HEK293 (cell line): ENCODE data around the gene PRIMA1.

Experiments used
- CTCF ChIA-PET: fragments of 350-600 bp; formaldehyde crosslinking; extraction: SDS; loops from one replicate; lab custom pipeline; 2021; ENCODE audit warnings: antibody characterized with exemption; lab: Yijun Ruan, JAX
- POLR2A ChIA-PET: fragments of 300-600 bp; formaldehyde crosslinking; extraction: SDS; loops from one replicate; lab custom pipeline; 2020; ENCODE audit warnings: antibody characterized with exemption, inconsistent platforms; lab: Yijun Ruan, JAX
- H3K27ac ChIP-seq: fragments of 200-500 bp; sonication (Bioruptor generic); 2 replicates; pipeline ENCODE4 v1.5.1; 2014; ENCODE audit warnings: low read depth, low read length, control low read depth, inconsistent platforms; ENCODE audit errors: extremely low read depth
- H3K36me3 ChIP-seq, 2 experiments: fragments of 200-500 bp in 1 of 2; sonication (Bioruptor generic) in 1 of 2; 1 replicate in 1 of 2; 2 replicates in 1 of 2; pipeline ENCODE4 v1.5.1; 2014 to 2017; ENCODE audit warnings: inconsistent platforms in 2 of 2, low read length in 2 of 2; ENCODE audit not compliant: control insufficient read depth in 2 of 2, insufficient read depth in 1 of 2
- H3K4me1 ChIP-seq: fragments of 200-500 bp; sonication (Bioruptor generic); 2 replicates; pipeline ENCODE4 v1.5.1; 2014; ENCODE audit warnings: mild to moderate bottlenecking, low read length, inconsistent platforms; ENCODE audit not compliant: control insufficient read depth, insufficient read depth
- H3K4me3 ChIP-seq: 2 replicates; pipeline ENCODE4 v1.5.1; 2011; ENCODE audit warnings: low read depth, mild to moderate bottlenecking, control low read depth, low read length, moderate library complexity
- H3K9me3 ChIP-seq: fragments of 200-500 bp; sonication (Bioruptor generic); 2 replicates; pipeline ENCODE4 v1.5.1; 2014; ENCODE audit warnings: low read depth, low read length, inconsistent platforms; ENCODE audit not compliant: control insufficient read depth, insufficient read depth
- BCL6B ChIP-seq: fragments of 450-650 bp; formaldehyde crosslinking; IDR thresholded peaks from 2 replicates; pipeline ENCODE4 v1.5.1; 2017; ENCODE audit warnings: missing biosample characterization, missing genetic modification characterization
- IKZF3 ChIP-seq: fragments of 450-650 bp; IDR thresholded peaks from 2 replicates; pipeline ENCODE4 v1.5.0; 2018; ENCODE audit warnings: missing biosample characterization, mild to moderate bottlenecking, missing genetic modification characterization, moderate library complexity
- YY2 ChIP-seq: fragments of 450-650 bp; formaldehyde crosslinking; IDR thresholded peaks from 2 replicates; pipeline ENCODE4 v1.5.1; 2016; ENCODE audit warnings: missing biosample characterization, missing genetic modification characterization
- ZEB2 ChIP-seq: fragments of 450-650 bp; formaldehyde crosslinking; IDR thresholded peaks from 2 replicates; pipeline ENCODE4 v1.5.1; 2016; ENCODE audit warnings: missing biosample characterization, missing genetic modification characterization
- ZFHX2 ChIP-seq: fragments of 450-650 bp; formaldehyde crosslinking; conservative IDR thresholded peaks from 2 replicates; pipeline ENCODE4 v1.5.1; 2016; ENCODE audit warnings: missing biosample characterization, missing genetic modification characterization
- ZFP41 ChIP-seq: fragments of 450-650 bp; formaldehyde crosslinking; IDR thresholded peaks from 2 replicates; pipeline ENCODE4 v1.5.1; 2016; ENCODE audit warnings: missing biosample characterization, missing genetic modification characterization, borderline replicate concordance
- ZNF155 ChIP-seq: fragments of 450-650 bp; formaldehyde crosslinking; IDR thresholded peaks from 2 replicates; pipeline ENCODE4 v1.5.1; 2016; ENCODE audit warnings: missing biosample characterization, missing genetic modification characterization
- ZNF23 ChIP-seq: fragments of 450-650 bp; formaldehyde crosslinking; IDR thresholded peaks from 2 replicates; pipeline ENCODE4 v1.5.1; 2016; ENCODE audit warnings: missing biosample characterization, missing genetic modification characterization, borderline replicate concordance
- ZNF266 ChIP-seq: fragments of 450-650 bp; formaldehyde crosslinking; IDR thresholded peaks from 2 replicates; pipeline ENCODE4 v1.5.1; 2016; ENCODE audit warnings: missing biosample characterization, missing genetic modification characterization, low read depth
- ZNF335 ChIP-seq: fragments of 450-650 bp; formaldehyde crosslinking; conservative IDR thresholded peaks from 2 replicates; pipeline ENCODE4 v1.5.1; 2016; ENCODE audit warnings: missing biosample characterization, missing genetic modification characterization
- ZNF426 ChIP-seq: fragments of 450-650 bp; formaldehyde crosslinking; IDR thresholded peaks from 2 replicates; pipeline ENCODE4 v1.5.1; 2017; ENCODE audit warnings: missing biosample characterization, missing genetic modification characterization, mild to moderate bottlenecking, inconsistent platforms, moderate library complexity
- ZNF501 ChIP-seq: fragments of 450-650 bp; formaldehyde crosslinking; IDR thresholded peaks from 2 replicates; pipeline ENCODE4 v1.5.1; 2016; ENCODE audit warnings: missing biosample characterization, missing genetic modification characterization
- ZNF521 ChIP-seq: fragments of 450-650 bp; formaldehyde crosslinking; IDR thresholded peaks from 2 replicates; pipeline ENCODE4 v1.5.1; 2017; ENCODE audit warnings: missing biosample characterization, mild to moderate bottlenecking, missing genetic modification characterization
- ZNF626 ChIP-seq: fragments of 450-650 bp; sonication (Bioruptor Pico); formaldehyde crosslinking; IDR thresholded peaks from 2 replicates; pipeline ENCODE4 v1.5.1; 2018; ENCODE audit warnings: missing biosample characterization, missing genetic modification characterization, inconsistent platforms
- ZNF692 ChIP-seq: fragments of 450-650 bp; formaldehyde crosslinking; IDR thresholded peaks from 2 replicates; pipeline ENCODE4 v1.5.1; 2016; ENCODE audit warnings: missing biosample characterization, missing genetic modification characterization
- ZNF704 ChIP-seq: fragments of 450-650 bp; formaldehyde crosslinking; IDR thresholded peaks from 2 replicates; pipeline ENCODE4 v1.5.1; 2016; ENCODE audit warnings: missing biosample characterization, missing genetic modification characterization
- ZNF843 ChIP-seq: fragments of 450-650 bp; formaldehyde crosslinking; IDR thresholded peaks from 2 replicates; pipeline ENCODE4 v1.5.1; 2016; ENCODE audit warnings: missing biosample characterization, missing genetic modification characterization
- TF ChIP-seq, protein P1 (sequence below): fragments of 450-650 bp; formaldehyde crosslinking; IDR thresholded peaks from 2 replicates; pipeline ENCODE4 v1.5.1; 2017; ENCODE audit warnings: missing biosample characterization, missing genetic modification characterization
- TF ChIP-seq, protein P2 (sequence below): fragments of 450-650 bp; formaldehyde crosslinking; IDR thresholded peaks from 2 replicates; pipeline ENCODE4 v1.5.1; 2016; ENCODE audit warnings: missing biosample characterization, missing genetic modification characterization
- TF ChIP-seq, protein P3 (sequence below): fragments of 450-650 bp; formaldehyde crosslinking; IDR thresholded peaks from 2 replicates; pipeline ENCODE4 v1.5.1; 2016; ENCODE audit warnings: missing biosample characterization, missing genetic modification characterization
- TF ChIP-seq, protein P4 (sequence below): fragments of 450-650 bp; formaldehyde crosslinking; IDR thresholded peaks from 2 replicates; pipeline ENCODE4 v1.5.1; 2016; ENCODE audit warnings: missing biosample characterization, missing genetic modification characterization

Gene PRIMA1

DNA sequence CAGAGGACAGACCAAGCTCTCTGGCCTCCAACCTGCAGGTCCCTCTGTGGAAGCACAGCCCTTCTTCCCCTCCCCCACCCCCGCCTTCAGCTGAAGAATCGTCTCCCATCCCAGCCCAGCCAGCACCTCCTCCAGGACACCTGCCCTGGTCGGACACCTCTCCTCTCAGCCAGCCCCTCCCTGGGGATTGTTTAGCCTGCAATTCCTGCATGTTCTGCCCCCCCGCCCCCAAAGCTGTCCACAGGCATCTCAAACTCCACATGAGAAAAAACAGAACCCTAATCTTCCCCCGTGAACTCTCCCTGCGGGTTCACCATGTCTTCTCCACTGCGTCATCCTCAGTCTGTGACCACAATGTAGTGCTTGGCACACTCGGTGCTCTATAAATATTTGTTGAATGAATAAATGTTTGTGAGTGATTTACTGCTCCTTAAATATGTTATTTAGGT lies 24.1 kb downstream of the PRIMA1 start (continued):
- TF ChIP-seq, protein P1, sequence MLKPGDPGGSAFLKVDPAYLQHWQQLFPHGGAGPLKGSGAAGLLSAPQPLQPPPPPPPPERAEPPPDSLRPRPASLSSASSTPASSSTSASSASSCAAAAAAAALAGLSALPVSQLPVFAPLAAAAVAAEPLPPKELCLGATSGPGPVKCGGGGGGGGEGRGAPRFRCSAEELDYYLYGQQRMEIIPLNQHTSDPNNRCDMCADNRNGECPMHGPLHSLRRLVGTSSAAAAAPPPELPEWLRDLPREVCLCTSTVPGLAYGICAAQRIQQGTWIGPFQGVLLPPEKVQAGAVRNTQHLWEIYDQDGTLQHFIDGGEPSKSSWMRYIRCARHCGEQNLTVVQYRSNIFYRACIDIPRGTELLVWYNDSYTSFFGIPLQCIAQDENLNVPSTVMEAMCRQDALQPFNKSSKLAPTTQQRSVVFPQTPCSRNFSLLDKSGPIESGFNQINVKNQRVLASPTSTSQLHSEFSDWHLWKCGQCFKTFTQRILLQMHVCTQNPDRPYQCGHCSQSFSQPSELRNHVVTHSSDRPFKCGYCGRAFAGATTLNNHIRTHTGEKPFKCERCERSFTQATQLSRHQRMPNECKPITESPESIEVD (tag by site-specific recombination), result no peak
- TF ChIP-seq ZNF521 (tag by site-specific recombination), result no peak

DNA sequence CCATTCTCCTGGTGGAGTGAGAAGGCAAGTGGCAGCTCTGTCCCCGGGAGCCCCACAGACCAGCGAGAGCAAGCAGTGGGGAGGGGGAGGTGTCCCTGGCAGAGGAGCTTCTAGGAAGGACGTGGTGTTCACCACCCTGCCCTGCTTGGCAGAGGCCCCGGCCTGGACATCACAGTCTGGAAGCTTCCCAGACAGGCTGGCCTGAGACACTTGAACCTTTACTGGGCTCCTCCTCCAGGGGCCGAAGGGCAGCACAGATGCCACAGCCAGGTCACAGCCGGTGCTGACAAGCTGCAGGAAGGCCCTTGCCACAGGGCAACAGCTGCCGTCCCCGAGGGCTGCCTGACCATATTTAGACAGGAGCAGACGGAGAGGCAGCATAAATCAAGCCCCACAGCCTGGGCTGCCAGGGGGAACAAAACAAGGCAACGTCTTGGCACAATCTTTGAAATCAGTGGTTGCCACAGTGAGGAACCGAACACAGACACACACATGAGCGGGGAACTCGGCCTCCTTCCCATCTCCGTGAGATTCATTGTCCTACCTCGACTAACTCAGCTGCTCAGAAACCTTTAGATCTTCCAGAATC lies 28.5 kb downstream of the PRIMA1 start:
- no peak overlapping the region for H3K27ac ChIP-seq
- H3K4me3 ChIP-seq, result no peak overlapping the region
- H3K9me3 ChIP-seq, result no peaks in the 10 kb centered on the region
- POLR2A ChIA-PET, result no interaction called here
- no peaks in the 10 kb centered on the region for H3K4me1 ChIP-seq
- H3K36me3 ChIP-seq, result no peaks in the 10 kb centered on the region
- CTCF ChIA-PET, result interaction anchor here (0.6 kb wide), 1 partner anchor 1641 kb away, joined by 3 read pairs; no protein-coding TSS in a partner anchor
- TF ChIP-seq ZNF335 (tag by site-specific recombination) (no peak), ZEB2 (no peak), IKZF3 (no peak), ZNF266 (tag by site-specific recombination) (no peak), ZNF692 (tag by site-specific recombination) (no peak), ZFHX2 (no peak), YY2 (tag by site-specific recombination) (no peak)
- TF ChIP-seq, protein P2, sequence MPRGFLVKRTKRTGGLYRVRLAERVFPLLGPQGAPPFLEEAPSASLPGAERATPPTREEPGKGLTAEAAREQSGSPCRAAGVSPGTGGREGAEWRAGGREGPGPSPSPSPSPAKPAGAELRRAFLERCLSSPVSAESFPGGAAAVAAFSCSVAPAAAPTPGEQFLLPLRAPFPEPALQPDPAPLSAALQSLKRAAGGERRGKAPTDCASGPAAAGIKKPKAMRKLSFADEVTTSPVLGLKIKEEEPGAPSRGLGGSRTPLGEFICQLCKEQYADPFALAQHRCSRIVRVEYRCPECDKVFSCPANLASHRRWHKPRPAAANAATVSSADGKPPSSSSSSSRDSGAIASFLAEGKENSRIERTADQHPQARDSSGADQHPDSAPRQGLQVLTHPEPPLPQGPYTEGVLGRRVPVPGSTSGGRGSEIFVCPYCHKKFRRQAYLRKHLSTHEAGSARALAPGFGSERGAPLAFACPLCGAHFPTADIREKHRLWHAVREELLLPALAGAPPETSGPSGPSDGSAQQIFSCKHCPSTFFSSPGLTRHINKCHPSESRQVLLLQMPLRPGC (tag by site-specific recombination), result no peak
- TF ChIP-seq, protein P3, sequence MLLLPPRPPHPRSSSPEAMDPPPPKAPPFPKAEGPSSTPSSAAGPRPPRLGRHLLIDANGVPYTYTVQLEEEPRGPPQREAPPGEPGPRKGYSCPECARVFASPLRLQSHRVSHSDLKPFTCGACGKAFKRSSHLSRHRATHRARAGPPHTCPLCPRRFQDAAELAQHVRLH (tag by site-specific recombination), result no peak
- TF ChIP-seq, protein P4, sequence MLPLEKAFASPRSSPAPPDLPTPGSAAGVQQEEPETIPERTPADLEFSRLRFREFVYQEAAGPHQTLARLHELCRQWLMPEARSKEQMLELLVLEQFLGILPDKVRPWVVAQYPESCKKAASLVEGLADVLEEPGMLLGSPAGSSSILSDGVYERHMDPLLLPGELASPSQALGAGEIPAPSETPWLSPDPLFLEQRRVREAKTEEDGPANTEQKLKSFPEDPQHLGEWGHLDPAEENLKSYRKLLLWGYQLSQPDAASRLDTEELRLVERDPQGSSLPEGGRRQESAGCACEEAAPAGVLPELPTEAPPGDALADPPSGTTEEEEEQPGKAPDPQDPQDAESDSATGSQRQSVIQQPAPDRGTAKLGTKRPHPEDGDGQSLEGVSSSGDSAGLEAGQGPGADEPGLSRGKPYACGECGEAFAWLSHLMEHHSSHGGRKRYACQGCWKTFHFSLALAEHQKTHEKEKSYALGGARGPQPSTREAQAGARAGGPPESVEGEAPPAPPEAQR (tag by site-specific recombination), result no peak
- TF ChIP-seq, all 188 proteins: peak for 0

- POLR2A ChIA-PET, result no interaction called here
- TF ChIP-seq ZNF626 (tag by site-specific recombination) (no peak), ZNF843 (tag by site-specific recombination) (no peak), BCL6B (tag by site-specific recombination) (no peak), ZNF155 (no peak), ZNF23 (tag by site-specific recombination) (no peak), ZNF501 (tag by site-specific recombination) (no peak), ZFP41 (no peak), ZNF426 (tag by site-specific recombination) (no peak), ZNF704 (no peak)
Measured at GRCh38 chr14:93757206-93757605, 31.1 kb downstream of the PRIMA1 start.

More at GRCh38 chr14:93757206-93757605, 31.1 kb downstream of the PRIMA1 start:
- Histone ChIP-seq H3K9me3 (no peaks in the 10 kb centered on the region), H3K36me3 (no peaks in the 10 kb centered on the region), H3K27ac (no peak overlapping the region), H3K4me3 (no peak overlapping the region), H3K4me1 (no peaks in the 10 kb centered on the region)
- CTCF ChIA-PET, result no interaction called here
